HepG2 (cell line): ENCODE measurements around the gene SCGB3A2. TPM values are rescaled to one million over a fixed set of nuclear protein-coding genes. Genes with fewer than 3 reads are reported as not detected.

Source experiments
- ATAC-seq: fragments of 200-7000 bp; cut with Tn5 transposase; 3 replicates; pipeline ENCODE4 v1.9.1; 2020; ENCODE audit warnings: mild to moderate bottlenecking, moderate library complexity
- Bru-seq: library from RNA; stranded (reverse); fragments of 400-500 nt; gene quantifications from one replicate; lab custom pipeline; 2021; lab: Mats Ljungman, UMichigan
- BruChase-seq, 2 experiments: library from RNA; stranded (reverse); fragments of 400-500 nt; gene quantifications; one replicate each; lab custom pipeline; 2021; lab: Mats Ljungman, UMichigan
- BruUV-seq: library from RNA; stranded (reverse); fragments of 400-500 nt; replicated peaks from 2 replicates; lab custom pipeline; 2021; lab: Mats Ljungman, UMichigan
- CTCF ChIA-PET: fragments of 300-600 bp; formaldehyde crosslinking; extraction: SDS; loops from one replicate; lab custom pipeline; 2021; ENCODE audit warnings: low total read pairs, inconsistent platforms, low intra/inter-chr PET ratio; lab: Yijun Ruan, JAX
- POLR2A ChIA-PET: fragments of 350-600 bp; sonication (Branson Sonifier 250); formaldehyde crosslinking; loops from one replicate; lab custom pipeline; 2020; ENCODE audit warnings: antibody characterized with exemption, inconsistent platforms; lab: Yijun Ruan, JAX
- DNase-seq: peaks from one replicate; pipeline ENCODE4 v3.0.0-alpha.2; 2015; ENCODE audit warnings: low spot score
- FAIRE-seq: peaks from 3 replicates; lab custom pipeline; 2011; peaks lifted over from hg19 to GRCh38; lab: Jason Lieb, UNC
- H2AFZ ChIP-seq: one replicate; pipeline ENCODE4 v1.6.1; 2011; ENCODE audit warnings: low read length, inconsistent platforms
- H3K27ac ChIP-seq: fragments of 300-600 bp; 3 replicates; pipeline ENCODE4 v1.8.0; 2011; ENCODE audit warnings: mixed run types, mild to moderate bottlenecking, mixed read lengths, low read length, inconsistent platforms; ENCODE audit not compliant: insufficient read depth; ENCODE audit errors: extremely low read length
- H3K27me3 ChIP-seq, 2 experiments: fragments of 200-600 bp in 1 of 2; 2 replicates in 1 of 2; 3 replicates in 1 of 2; pipeline versions ENCODE4 v1.6.0 to v1.8.0; 2011; ENCODE audit warnings: low read length in 2 of 2, mild to moderate bottlenecking in 2 of 2, moderate library complexity in 2 of 2, inconsistent platforms in 1 of 2; ENCODE audit not compliant: insufficient read depth in 2 of 2, control insufficient read depth in 1 of 2
- H3K36me3 ChIP-seq, 2 experiments: fragments of 200-600 bp in 1 of 2; replicated peaks in 1 of 2; 2 replicates in 1 of 2; 3 replicates in 1 of 2; pipeline versions ENCODE4 v1.5.1 to v1.8.0; 2011; ENCODE audit warnings: low read length in 2 of 2, inconsistent platforms in 1 of 2; ENCODE audit not compliant: insufficient read depth in 2 of 2, control insufficient read depth in 1 of 2
- H3K4me1 ChIP-seq: 2 replicates; pipeline ENCODE4 v1.5.1; 2012; ENCODE audit warnings: low read length, inconsistent platforms; ENCODE audit not compliant: insufficient read depth
- H3K4me2 ChIP-seq: 2 replicates; pipeline ENCODE4 v1.6.0; 2011; ENCODE audit warnings: low read depth, low read length, inconsistent platforms
- H3K4me3 ChIP-seq, 3 experiments: fragments of 200-600 bp in 1 of 3; sonication (generic), shearing (Covaris generic) in 1 of 3; replicated peaks in 1 of 3; 2 replicates each; pipeline ENCODE4 v1.5.1; 2011 to 2016; ENCODE audit warnings: low read length in 3 of 3, inconsistent platforms in 2 of 3, low read depth in 2 of 3, mild to moderate bottlenecking in 2 of 3, control low read depth in 1 of 3, mixed read lengths in 1 of 3; ENCODE audit not compliant: insufficient read depth in 1 of 3
- H3K79me2 ChIP-seq: one replicate; pipeline ENCODE4 v1.6.1; 2011; ENCODE audit warnings: low read length, inconsistent platforms; ENCODE audit not compliant: insufficient read depth
- H3K9ac ChIP-seq: 2 replicates; pipeline ENCODE4 v1.6.0; 2011; ENCODE audit warnings: mild to moderate bottlenecking, low read depth, low read length, inconsistent platforms; ENCODE audit not compliant: insufficient read depth
- H3K9me3 ChIP-seq: 2 replicates; pipeline ENCODE4 v1.5.1; 2012; ENCODE audit warnings: mild to moderate bottlenecking, low read length
- H4K20me1 ChIP-seq: 2 replicates; pipeline ENCODE4 v1.6.0; 2011; ENCODE audit warnings: inconsistent platforms, mild to moderate bottlenecking, low read length, moderate library complexity; ENCODE audit not compliant: insufficient read depth
- POLR2AphosphoS2 ChIP-seq: IDR thresholded peaks from 2 replicates; pipeline ENCODE4 v1.6.1; 2011; ENCODE audit warnings: low read depth, low read length, improper control_type of control experiment
- ZKSCAN8 ChIP-seq: IDR thresholded peaks from 2 replicates; pipeline ENCODE4 v1.6.1; 2016; ENCODE audit warnings: borderline replicate concordance, missing genetic modification reagents, missing compliant biosample characterization
- ZMYM3 ChIP-seq: sonication (generic); formaldehyde crosslinking; IDR thresholded peaks from 2 replicates; pipeline ENCODE4 v1.5.1; 2020; ENCODE audit warnings: mild to moderate bottlenecking, missing genetic modification reagents
- ZNF281 ChIP-seq: sonication (generic); formaldehyde crosslinking; IDR thresholded peaks from 2 replicates; pipeline ENCODE4 v1.4.0; 2020; ENCODE audit warnings: missing genetic modification reagents, borderline replicate concordance
- ZNF343 ChIP-seq: sonication (generic); formaldehyde crosslinking; IDR thresholded peaks from 2 replicates; pipeline ENCODE4 v1.4.0; 2020; ENCODE audit warnings: mild to moderate bottlenecking, missing genetic modification reagents
- ZNF703 ChIP-seq: sonication (generic); formaldehyde crosslinking; IDR thresholded peaks from 2 replicates; pipeline ENCODE4 v1.5.1; 2020; ENCODE audit warnings: missing genetic modification reagents, mild to moderate bottlenecking, moderate library complexity, borderline replicate concordance
- WGBS: methylation state at CpG from one replicate; pipeline ENCODE4 v1.1.6; 2017; ENCODE audit warnings: low lambda C conversion rate; 5-methylcytosine and 5-hydroxymethylcytosine counted together
- in situ Hi-C: cut with HindIII; loops from 2 replicates; pipeline ENCODE4 v1.10.0; 2017; ENCODE audit warnings: low pct_unique_long_range_greater_than_20kb; ENCODE audit not compliant: extremely low pct_ligation_motif_present
- intact Hi-C: fragments of 100-400 bp; cut with micrococcal nuclease; formaldehyde crosslinking; loops from one replicate; pipeline ENCODE4 v1.10.0; 2022; ENCODE audit not compliant: unreplicated experiment
- long read RNA-seq, 2 experiments: library from RNA in 1 of 2; library from polyadenylated mRNA in 1 of 2; stranded (forward) in 1 of 2; unstranded in 1 of 2; transcript quantifications; one replicate each; pipeline ENCODE4 v2.0.0, GENCODE V29; 2019 to 2022
- polyA minus RNA-seq, 3 experiments: library from RNA; depleted of rRNA, polyadenylated mRNA; stranded (reverse); fragments of >200 nt; gene quantifications; 2 replicates each; pipeline ENCODE4 v1.2.3, GENCODE V29; 2011; ENCODE audit warnings: low replicate concordance in 1 of 3
- polyA plus RNA-seq, 8 experiments: library from polyadenylated mRNA; depleted of rRNA in 3 of 8; stranded (reverse) in 7 of 8; unstranded in 1 of 8; fragments of >200 nt; fragmentation: Illumina TruSeq in 4 of 8; extraction: Trizol in 4 of 8; gene quantifications; 2 replicates each; pipeline versions ENCODE4 v1.2.1 to v1.2.3, GENCODE V29; 2011 to 2016; ENCODE audit warnings: low read depth in 4 of 8, missing spikeins in 1 of 8, mixed read lengths in 1 of 8; ENCODE audit not compliant: insufficient read depth in 1 of 8
- total RNA-seq, 5 experiments: library from RNA; depleted of rRNA; stranded (reverse); fragments of >200 nt; fragmentation: Illumina TruSeq; extraction: Trizol; gene quantifications; 2 replicates each; pipeline ENCODE4 v1.2.3, GENCODE V29; 2016; ENCODE audit warnings: low read depth in 1 of 5

SCGB3A2 gene
- total RNA-seq (2016; rRNA removed; fragmentation: Illumina TruSeq; extraction: Trizol) = not detected in 2 replicates
- total RNA-seq (2016; cell fraction: cytosol; rRNA removed; fragmentation: Illumina TruSeq; extraction: Trizol; ENCODE audit: low read depth) = not detected in 2 replicates
- not detected in 2 replicates for total RNA-seq (2016; cell fraction: insoluble cytoplasmic fraction; rRNA removed; fragmentation: Illumina TruSeq; extraction: Trizol)
- total RNA-seq (2016; cell fraction: membrane; rRNA removed; fragmentation: Illumina TruSeq; extraction: Trizol) = not detected in 2 replicates
- not detected in 2 replicates for total RNA-seq (2016; cell fraction: nucleus; rRNA removed; fragmentation: Illumina TruSeq; extraction: Trizol)
- not detected in 2 replicates for polyA plus RNA-seq (2011; rRNA removed)
- polyA plus RNA-seq (2011; cell fraction: cytosol; rRNA removed) = not detected in 2 replicates
- polyA plus RNA-seq (2011; cell fraction: nucleus; rRNA removed) = not detected in 2 replicates
- not detected in 2 replicates for polyA plus RNA-seq (2012)
- polyA plus RNA-seq (2016; cell fraction: cytosol; fragmentation: Illumina TruSeq; extraction: Trizol; ENCODE audit: low read depth) = not detected in 2 replicates
- not detected in 2 replicates for polyA plus RNA-seq (2016; cell fraction: insoluble cytoplasmic fraction; fragmentation: Illumina TruSeq; extraction: Trizol; ENCODE audit: low read depth)
- not detected in 2 replicates for polyA plus RNA-seq (2016; cell fraction: membrane; fragmentation: Illumina TruSeq; extraction: Trizol; ENCODE audit: low read depth)
- not detected in 2 replicates for polyA plus RNA-seq (2016; cell fraction: nucleus; fragmentation: Illumina TruSeq; extraction: Trizol; ENCODE audit: insufficient read depth, low read depth)
- not detected in 2 replicates for polyA minus RNA-seq (2011; rRNA and poly(A)+ RNA removed; ENCODE audit: low replicate concordance)
- polyA minus RNA-seq (2011; cell fraction: cytosol; rRNA and poly(A)+ RNA removed) = not detected in 2 replicates
- polyA minus RNA-seq (2011; cell fraction: nucleus; rRNA and poly(A)+ RNA removed) = not detected in 2 replicates
- Bru-seq, nascent RNA = not detected
- not detected for BruChase-seq, experiment 1, labeled RNA remaining after a 6-hour chase
- percentile 5 among the genes with signal in this experiment for BruChase-seq, experiment 2, labeled RNA remaining after a 2-hour chase
- long read RNA-seq, experiment 1 = 0 reads
- long read RNA-seq, experiment 2 = 0 reads

GRCh38 chr5:147878066-147878759, at the start of gene SCGB3A2:
SCGB3A2 (plus strand) TSS chr5:147878711; CDS start chr5:147878804, 93 bp downstream.
- Histone ChIP-seq H3K9me3 (no peaks in the 10 kb centered on the region), H3K4me2 (no peak within 1 kb of the TSS), H4K20me1 (no peaks in the 10 kb centered on the region), H3K27me3 (no peaks in the 10 kb centered on the region; a peak in 1 of 5 replicates), H3K27ac (no peak within 1 kb of the TSS), H3K4me3 (no peak within 1 kb of the TSS), H2AFZ (no peak within 1 kb of the TSS), H3K4me1 (no peaks in the 10 kb centered on the region), H3K9ac (no peak within 1 kb of the TSS), H3K36me3 (no peaks in the 10 kb centered on the region), H3K79me2 (no peaks in the 10 kb centered on the region)
- intact Hi-C loops (no loop called here), in situ Hi-C loops (no loop called here)
- 0% methylated on average over 2 of the region's 2 CpGs for WGBS
- FAIRE-seq = no peak
- no TSS peak for BruUV-seq
- ChIA-PET CTCF (no interaction called here), POLR2A (no interaction called here)
- no peak for DNase-seq
- TF ChIP-seq ZKSCAN8 (CRISPR knock-in tag) (no peak), ZMYM3 (CRISPR knock-in tag) (no peak), ZNF281 (CRISPR knock-in tag) (no peak), POLR2AphosphoS2 (no peak), ZNF703 (CRISPR knock-in tag) (no peak), ZNF343 (CRISPR knock-in tag) (no peak)
- ATAC-seq = no peak
